ENCODE results near the gene AUTS2.

The AUTS2 gene

DNA sequence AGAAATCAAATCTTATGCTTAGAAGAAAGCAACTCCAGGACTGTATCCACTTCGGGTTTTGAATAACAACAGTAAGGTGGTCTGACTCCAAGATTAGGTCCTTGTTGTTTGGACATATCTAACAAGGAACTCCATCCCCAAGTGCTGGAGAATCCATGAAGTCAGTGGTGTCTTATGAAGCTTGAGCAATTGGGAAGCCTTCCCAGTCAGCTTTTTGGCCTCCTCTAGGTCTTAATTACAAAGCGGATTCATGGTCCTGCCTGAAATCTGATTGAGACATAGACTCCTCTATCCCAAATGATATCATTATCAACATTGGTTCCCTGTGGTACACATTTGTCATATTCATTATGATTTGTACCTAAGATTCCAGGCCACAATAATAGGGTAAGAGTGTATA is 642.6 kb downstream of the AUTS2 start:
- Histone ChIP-seq H3K4me3 (ENCODE audit: low read depth, low read length, poor library complexity, severe bottlenecking) (no peak overlapping the region), H3K9me2 (ENCODE audit: low read depth, low read length) (no peaks in the 10 kb centered on the region), H3K27ac (ENCODE audit: low read depth, low read length, poor library complexity, severe bottlenecking) (no peak overlapping the region), H3K79me2 (ENCODE audit: insufficient read depth, low read length) (no peaks in the 10 kb centered on the region), H4K20me1 (ENCODE audit: insufficient read depth, low read length) (no peaks in the 10 kb centered on the region), H3K4me2 (ENCODE audit: low read length) (no peak overlapping the region), H3K36me3 (ENCODE audit: insufficient read depth, low read length) (peaks cover 4% of the 10 kb centered on the region; the same call in 1 of the 2 replicates), H3K9me3 (ENCODE audit: low read length) (no peaks in the 10 kb centered on the region), H3K27me3 (ENCODE audit: insufficient read depth, low read length) (no peaks in the 10 kb centered on the region), H3F3A (ENCODE audit: insufficient read depth, low read length) (no peaks in the 10 kb centered on the region), H3K4me1 (ENCODE audit: insufficient read depth, low read length, severe bottlenecking) (peaks cover 28% of the 10 kb centered on the region), H3K9ac (ENCODE audit: low read length) (no peak overlapping the region), H2AFZ (ENCODE audit: low read length) (no peak overlapping the region)
- TF ChIP-seq, protein P1, sequence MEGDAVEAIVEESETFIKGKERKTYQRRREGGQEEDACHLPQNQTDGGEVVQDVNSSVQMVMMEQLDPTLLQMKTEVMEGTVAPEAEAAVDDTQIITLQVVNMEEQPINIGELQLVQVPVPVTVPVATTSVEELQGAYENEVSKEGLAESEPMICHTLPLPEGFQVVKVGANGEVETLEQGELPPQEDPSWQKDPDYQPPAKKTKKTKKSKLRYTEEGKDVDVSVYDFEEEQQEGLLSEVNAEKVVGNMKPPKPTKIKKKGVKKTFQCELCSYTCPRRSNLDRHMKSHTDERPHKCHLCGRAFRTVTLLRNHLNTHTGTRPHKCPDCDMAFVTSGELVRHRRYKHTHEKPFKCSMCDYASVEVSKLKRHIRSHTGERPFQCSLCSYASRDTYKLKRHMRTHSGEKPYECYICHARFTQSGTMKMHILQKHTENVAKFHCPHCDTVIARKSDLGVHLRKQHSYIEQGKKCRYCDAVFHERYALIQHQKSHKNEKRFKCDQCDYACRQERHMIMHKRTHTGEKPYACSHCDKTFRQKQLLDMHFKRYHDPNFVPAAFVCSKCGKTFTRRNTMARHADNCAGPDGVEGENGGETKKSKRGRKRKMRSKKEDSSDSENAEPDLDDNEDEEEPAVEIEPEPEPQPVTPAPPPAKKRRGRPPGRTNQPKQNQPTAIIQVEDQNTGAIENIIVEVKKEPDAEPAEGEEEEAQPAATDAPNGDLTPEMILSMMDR (IDR thresholded peaks at IDR 0.05; ENCODE audit: low read length), result no peak
- no peak for TF ChIP-seq EZH2 (IDR thresholded peaks at IDR 0.05; ENCODE audit: borderline replicate concordance, low read length)

DNA sequence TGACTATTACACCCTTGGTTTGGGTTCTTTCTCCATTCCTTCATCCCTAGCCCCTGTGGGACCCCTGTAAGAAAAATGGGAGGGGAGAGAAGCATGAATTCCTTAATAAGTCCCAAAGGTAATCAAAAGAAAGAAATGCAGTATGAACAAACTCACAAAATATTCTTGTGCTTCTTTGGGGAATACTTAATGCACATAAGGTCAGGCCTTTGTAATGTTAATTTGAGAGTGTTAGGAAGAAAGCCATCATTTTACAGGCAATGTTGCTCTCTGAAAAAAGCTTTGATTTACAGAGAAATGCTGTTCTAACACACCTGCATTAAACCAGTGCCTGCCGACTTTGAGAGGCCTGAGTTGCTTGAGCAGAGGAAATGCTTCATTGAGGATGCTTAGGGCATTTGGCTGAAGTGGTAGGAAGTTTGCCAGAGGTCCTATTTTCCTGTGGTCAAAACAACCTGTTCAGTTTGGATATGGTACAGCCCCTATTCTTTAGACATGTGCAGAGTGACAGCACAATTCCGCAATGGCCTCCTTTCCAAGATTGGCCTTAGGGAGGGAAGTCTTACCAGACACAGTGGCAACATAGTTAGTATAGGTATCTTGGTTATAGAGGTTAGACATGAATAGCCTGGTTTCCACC is 643.4 kb downstream of the AUTS2 start:
- Histone ChIP-seq H3K27me3 (ENCODE audit: insufficient read depth, low read length) (no peaks in the 10 kb centered on the region), H3K4me1 (ENCODE audit: insufficient read depth, low read length, severe bottlenecking) (peaks cover 23% of the 10 kb centered on the region), H3K4me3 (ENCODE audit: low read depth, low read length, poor library complexity, severe bottlenecking) (no peak overlapping the region), H2AFZ (ENCODE audit: low read length) (no peak overlapping the region), H4K20me1 (ENCODE audit: insufficient read depth, low read length) (no peaks in the 10 kb centered on the region), H3K27ac (ENCODE audit: low read depth, low read length, poor library complexity, severe bottlenecking) (no peak overlapping the region), H3K9me3 (ENCODE audit: low read length) (no peaks in the 10 kb centered on the region), H3K36me3 (ENCODE audit: insufficient read depth, low read length) (peaks cover 4% of the 10 kb centered on the region; the same call in 1 of the 2 replicates), H3K4me2 (ENCODE audit: low read length) (no peak overlapping the region), H3K9me2 (ENCODE audit: low read depth, low read length) (no peaks in the 10 kb centered on the region), H3K9ac (ENCODE audit: low read length) (no peak overlapping the region), H3K79me2 (ENCODE audit: insufficient read depth, low read length) (no peaks in the 10 kb centered on the region), H3F3A (ENCODE audit: insufficient read depth, low read length) (no peaks in the 10 kb centered on the region)
- TF ChIP-seq EZH2 (IDR thresholded peaks at IDR 0.05; ENCODE audit: borderline replicate concordance, low read length), result no peak

DNA sequence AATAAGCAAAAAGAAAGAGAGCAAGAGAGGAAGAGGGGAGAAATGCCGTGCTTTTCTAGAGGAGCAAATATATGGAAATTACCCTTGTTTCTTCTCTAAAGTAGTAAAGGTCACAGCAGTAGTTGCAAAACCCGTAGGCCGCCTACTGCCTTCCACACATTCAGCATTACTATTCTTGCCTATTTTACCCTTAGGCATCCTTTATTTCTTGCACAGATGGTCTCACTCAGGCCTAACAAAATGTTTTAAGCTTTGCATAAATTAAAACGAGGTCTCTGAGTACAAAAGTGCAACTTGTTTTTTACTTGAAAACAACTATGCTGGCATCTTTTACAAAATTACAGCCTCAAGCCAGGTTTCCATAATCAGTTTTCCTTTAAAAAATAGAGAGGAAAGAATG is 644.6 kb downstream of the AUTS2 start:
- Histone ChIP-seq H3K4me2 (ENCODE audit: low read length) (no peak overlapping the region), H3K27me3 (ENCODE audit: insufficient read depth, low read length) (no peaks in the 10 kb centered on the region), H3K9me2 (ENCODE audit: low read depth, low read length) (no peaks in the 10 kb centered on the region), H3K9ac (ENCODE audit: low read length) (no peak overlapping the region), H3K9me3 (ENCODE audit: low read length) (no peaks in the 10 kb centered on the region), H3K79me2 (ENCODE audit: insufficient read depth, low read length) (no peaks in the 10 kb centered on the region), H3K4me1 (ENCODE audit: insufficient read depth, low read length, severe bottlenecking) (peaks cover 12% of the 10 kb centered on the region), H3K27ac (ENCODE audit: low read depth, low read length, poor library complexity, severe bottlenecking) (no peak overlapping the region), H3F3A (ENCODE audit: insufficient read depth, low read length) (no peaks in the 10 kb centered on the region), H4K20me1 (ENCODE audit: insufficient read depth, low read length) (no peaks in the 10 kb centered on the region), H2AFZ (ENCODE audit: low read length) (no peak overlapping the region), H3K36me3 (ENCODE audit: insufficient read depth, low read length) (peaks cover 4% of the 10 kb centered on the region; the same call in 1 of the 2 replicates), H3K4me3 (ENCODE audit: low read depth, low read length, poor library complexity, severe bottlenecking) (no peak overlapping the region)
- TF ChIP-seq, protein P1 (IDR thresholded peaks at IDR 0.05; ENCODE audit: low read length), result no peak
- TF ChIP-seq EZH2 (IDR thresholded peaks at IDR 0.05; ENCODE audit: borderline replicate concordance, low read length), result no peak

DNA sequence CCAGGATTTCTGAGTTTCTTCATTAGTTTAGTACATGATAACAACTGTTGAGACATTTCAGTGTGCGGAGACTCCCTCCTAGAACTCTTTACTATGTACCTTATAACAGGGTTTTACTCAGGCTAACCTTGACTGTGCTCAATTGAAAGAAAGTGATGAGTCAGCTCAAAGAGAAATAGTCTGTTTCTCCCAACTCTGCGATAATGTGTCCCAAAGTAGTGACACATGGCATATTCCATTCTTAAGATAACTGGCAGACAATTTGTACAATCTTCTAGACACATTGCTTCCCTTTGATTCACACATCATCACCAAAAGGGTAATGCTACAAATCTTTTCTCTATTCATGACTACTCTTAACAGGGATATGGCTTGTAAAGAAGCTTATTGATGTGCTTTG is 645.2 kb downstream of the AUTS2 start:
- H3K9me3 ChIP-seq (ENCODE audit: low read length), result no peaks in the 10 kb centered on the region
- no peak overlapping the region for H3K4me3 ChIP-seq (ENCODE audit: low read depth, low read length, poor library complexity, severe bottlenecking)
- H3K9me2 ChIP-seq (ENCODE audit: low read depth, low read length), result no peaks in the 10 kb centered on the region
- no peak overlapping the region for H3K27ac ChIP-seq (ENCODE audit: low read depth, low read length, poor library complexity, severe bottlenecking)
- no peak overlapping the region for H3K4me2 ChIP-seq (ENCODE audit: low read length)
- H3K79me2 ChIP-seq (ENCODE audit: insufficient read depth, low read length), result no peaks in the 10 kb centered on the region
- no peak overlapping the region for H2AFZ ChIP-seq (ENCODE audit: low read length)
- H3K36me3 ChIP-seq (ENCODE audit: insufficient read depth, low read length), result peaks cover 4% of the 10 kb centered on the region; the same call in 1 of the 2 replicates
- no peaks in the 10 kb centered on the region for H3K27me3 ChIP-seq (ENCODE audit: insufficient read depth, low read length)
- H3F3A ChIP-seq (ENCODE audit: insufficient read depth, low read length), result no peaks in the 10 kb centered on the region
- peaks cover 6% of the 10 kb centered on the region for H3K4me1 ChIP-seq (ENCODE audit: insufficient read depth, low read length, severe bottlenecking)
- TF ChIP-seq, protein P1 (IDR thresholded peaks at IDR 0.05; ENCODE audit: low read length), result no peak
- H4K20me1 ChIP-seq (ENCODE audit: insufficient read depth, low read length), result no peaks in the 10 kb centered on the region
- H3K9ac ChIP-seq (ENCODE audit: low read length), result no peak overlapping the region

All from OCI-LY1 (cell line).